K562 (cell line): ENCODE results near the gene HGS. TPM values are rescaled to one million over a fixed set of nuclear protein-coding genes. Genes with fewer than 3 reads are reported as not detected.

Source experiments
- CXXC5 ChIP-seq: fragments of 250-450 bp; sonication (Bioruptor Pico); IDR thresholded peaks from 2 replicates; pipeline ENCODE4 v1.8.0; 2022; ENCODE audit warnings: inconsistent platforms, mild to moderate bottlenecking, moderate library complexity
- DMBX1 ChIP-seq: fragments of 250-450 bp; sonication (Bioruptor Pico); IDR thresholded peaks from 2 replicates; pipeline ENCODE4 v1.8.0; 2022; ENCODE audit warnings: inconsistent platforms, mild to moderate bottlenecking, moderate library complexity, borderline replicate concordance
- E2F3 ChIP-seq: fragments of 250-450 bp; sonication (Bioruptor Pico); IDR thresholded peaks from 2 replicates; pipeline ENCODE4 v1.4.0; 2020; ENCODE audit warnings: mild to moderate bottlenecking
- E2F4 ChIP-seq: sonication (generic); formaldehyde crosslinking; IDR thresholded peaks from 2 replicates; pipeline ENCODE4 v1.8.0; 2022; ENCODE audit warnings: mild to moderate bottlenecking, low read depth, missing genetic modification reagents
- ELF2 ChIP-seq: fragments of 250-450 bp; sonication (Bioruptor Pico); IDR thresholded peaks from 2 replicates; pipeline ENCODE4 v1.5.0; 2021; ENCODE audit warnings: mild to moderate bottlenecking
- HSF4 ChIP-seq: fragments of 250-450 bp; sonication (Bioruptor Pico); IDR thresholded peaks from 2 replicates; pipeline ENCODE4 v2.1.2; 2022; ENCODE audit warnings: mild to moderate bottlenecking, moderate library complexity, borderline replicate concordance
- KAT2B ChIP-seq: IDR thresholded peaks from one replicate; pipeline ENCODE4 v1.6.1; 2012; ENCODE audit warnings: low read depth, mild to moderate bottlenecking, control low read depth, inconsistent platforms, low read length, moderate library complexity
- MAZ ChIP-seq, 2 experiments: fragments of 450-650 bp in 1 of 2; sonication (generic) in 1 of 2; formaldehyde crosslinking; IDR thresholded peaks in 1 of 2; conservative IDR thresholded peaks in 1 of 2; 2 replicates each; pipeline versions ENCODE4 v1.4.0 to v1.5.0; 2020; ENCODE audit warnings: mild to moderate bottlenecking in 1 of 2, missing genetic modification reagents in 1 of 2
- MCM3 ChIP-seq: fragments of 450-650 bp; IDR thresholded peaks from 2 replicates; pipeline ENCODE4 v1.6.1; 2016
- MED1 ChIP-seq: sonication (generic); formaldehyde crosslinking; IDR thresholded peaks from 2 replicates; pipeline ENCODE4 v1.8.1; 2023; ENCODE audit warnings: missing genetic modification reagents, borderline replicate concordance
- PRPF4 ChIP-seq: fragments of 200-400 bp; formaldehyde crosslinking; IDR thresholded peaks from one replicate; pipeline ENCODE4 v1.6.1; 2017; ENCODE audit warnings: low read length, low read depth, mild to moderate bottlenecking; ENCODE audit not compliant: insufficient read depth, poor library complexity, severe bottlenecking
- RCOR1 ChIP-seq, 2 experiments: IDR thresholded peaks; 2 replicates each; pipeline ENCODE4 v1.6.1; 2012; ENCODE audit warnings: low read depth in 2 of 2, low read length in 2 of 2, borderline replicate concordance in 1 of 2, improper control_type of control experiment in 1 of 2
- TRIM28 ChIP-seq: fragments of 450-650 bp; IDR thresholded peaks from 2 replicates; pipeline ENCODE4 v1.6.1; 2017
- U2AF1 ChIP-seq: fragments of 200-400 bp; formaldehyde crosslinking; optimal IDR thresholded peaks from 2 replicates; pipeline ENCODE3; 2017; ENCODE audit warnings: mild to moderate bottlenecking, low read depth, low read length, moderate library complexity
- ZBED1 ChIP-seq: IDR thresholded peaks from 2 replicates; pipeline ENCODE4 v1.6.1; 2014
- ZBTB9 ChIP-seq: fragments of 450-650 bp; formaldehyde crosslinking; IDR thresholded peaks from 2 replicates; pipeline ENCODE4 v1.4.0; 2020; ENCODE audit warnings: mild to moderate bottlenecking, moderate library complexity
- ZNF12 ChIP-seq: sonication (generic); formaldehyde crosslinking; IDR thresholded peaks from 2 replicates; pipeline ENCODE4 v1.4.0; 2020; ENCODE audit warnings: mild to moderate bottlenecking, missing genetic modification reagents
- ZNF324 ChIP-seq: fragments of 250-450 bp; sonication (Bioruptor Pico); IDR thresholded peaks from 2 replicates; pipeline ENCODE4 v1.4.0; 2020; ENCODE audit warnings: mild to moderate bottlenecking
- ZNF586 ChIP-seq: fragments of 450-650 bp; formaldehyde crosslinking; conservative IDR thresholded peaks from 2 replicates; pipeline ENCODE4 v1.4.0; 2020; ENCODE audit warnings: mild to moderate bottlenecking, moderate library complexity
- ZSCAN32 ChIP-seq: fragments of 450-650 bp; formaldehyde crosslinking; IDR thresholded peaks from 2 replicates; pipeline ENCODE4 v1.4.0; 2020; ENCODE audit warnings: mild to moderate bottlenecking, moderate library complexity
- polyA plus RNA-seq, 8 experiments: library from polyadenylated mRNA; depleted of rRNA in 4 of 8; stranded (reverse) in 5 of 8; unstranded in 3 of 8; fragments of >200 nt; fragmentation: Nextera tagmentation in 2 of 8; fragmentation: Illumina TruSeq in 1 of 8; extraction: Ambion mirVana in 2 of 8; extraction: Trizol in 1 of 8; gene quantifications; 2 replicates each; pipeline versions ENCODE4 v1.2.1 to v1.2.3, GENCODE V29; 2011 to 2014; ENCODE audit warnings: inconsistent platforms in 1 of 8, missing spikeins in 1 of 8
- total RNA-seq, 7 experiments: library from RNA; depleted of rRNA in 6 of 7; stranded (reverse); fragments of >200 nt in 6 of 7; fragmentation: Illumina TruSeq in 2 of 7; extraction: Trizol in 2 of 7; gene quantifications; 2 replicates each; pipeline versions ENCODE4 v1.2.1 to v1.2.3, GENCODE V29; 2011 to 2021; ENCODE audit warnings: low replicate concordance in 1 of 7
- TF ChIP-seq, protein P1 (sequence below), 2 experiments: fragments of 450-650 bp in 1 of 2; sonication (generic) in 1 of 2; formaldehyde crosslinking; conservative IDR thresholded peaks; 2 replicates each; pipeline versions ENCODE4 v1.4.0 to v1.8.1; 2020 to 2022; ENCODE audit warnings: mild to moderate bottlenecking in 1 of 2, missing genetic modification reagents in 1 of 2
- TF ChIP-seq, protein P2 (sequence below): sonication (generic); formaldehyde crosslinking; IDR thresholded peaks from 2 replicates; pipeline ENCODE4 v1.8.0; 2023; ENCODE audit warnings: mild to moderate bottlenecking, missing genetic modification reagents

Gene HGS
- total and polyA plus RNA-seq, 9 of the 15 experiments (the other 6 are each of a cell fraction or from before 2014, with no cell fraction given) = 3.9 to 176 (median 77.1) TPM

DNA sequence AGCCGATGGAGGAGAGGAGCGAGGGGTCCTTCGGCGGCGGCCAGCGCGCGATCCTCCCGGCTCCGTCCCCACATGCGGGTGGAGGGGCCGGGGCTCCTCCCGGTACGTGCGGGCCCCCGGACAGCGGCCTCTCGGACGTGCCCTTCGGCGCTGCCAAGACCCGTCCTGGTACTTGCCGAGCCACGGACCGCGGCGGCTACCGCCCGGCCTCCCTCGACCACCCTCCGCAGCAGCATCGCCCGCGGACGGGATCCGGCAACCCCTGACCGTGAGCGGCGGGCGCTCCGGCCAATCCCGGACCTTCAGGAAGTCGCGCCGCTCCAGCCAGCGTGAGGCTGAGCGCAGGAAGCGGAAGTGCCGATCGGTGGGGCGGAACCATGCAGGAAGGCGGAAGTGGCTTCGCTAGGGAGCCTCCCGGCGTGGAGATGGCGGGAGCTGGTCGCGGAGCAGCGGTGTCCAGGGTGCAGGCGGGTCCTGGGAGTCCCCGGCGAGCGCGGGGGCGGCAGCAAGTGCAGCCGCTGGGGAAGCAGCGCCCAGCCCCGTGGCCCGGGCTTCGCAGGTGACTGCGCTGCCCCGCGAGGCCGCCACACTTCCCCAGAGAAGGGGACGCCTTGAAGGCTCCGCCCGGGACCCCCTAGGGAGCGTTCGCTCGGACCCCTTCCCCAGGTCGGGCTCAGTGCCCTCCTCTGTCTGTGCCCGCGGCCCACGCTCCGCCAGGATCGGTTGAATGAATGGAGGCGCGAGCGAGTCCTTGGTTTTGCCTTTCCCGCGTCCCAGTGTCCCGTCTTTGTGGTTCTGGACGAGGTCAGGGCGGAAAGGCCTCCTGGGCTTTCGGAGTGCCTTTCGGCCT lies 17.2 kb upstream of the HGS start, which contains the start of the genes CCDC137 and OXLD1 (continued):
- TF ChIP-seq ZBTB9 (CRISPR knock-in tag) (no peak; the same call in none of the 2 replicates), U2AF1 (peak; percentile 72), TRIM28 (no peak), MCM3 (no peak), CXXC5 (CRISPR knock-in tag) (peak; percentile 71), ZNF324 (no peak), RCOR1 (IDR thresholded peaks at IDR 0.05; ENCODE audit: borderline replicate concordance in 1 of 2, low read depth in 2 of 2, low read length in 2 of 2) (no peak), MAZ (CRISPR knock-in tag; conservative IDR thresholded peaks at IDR 0.05 in 1 of 2, IDR thresholded peaks at IDR 0.05 in 1 of 2) (peak; percentile 56 to 73; a peak in 3 of 4 replicates), ELF2 (CRISPR knock-in tag) (peak; percentile 98), PRPF4 (peak; percentile 48), ZNF586 (CRISPR knock-in tag) (no peak), ZNF12 (CRISPR knock-in tag) (no peak), ZSCAN32 (CRISPR knock-in tag) (no peak), DMBX1 (CRISPR knock-in tag) (no peak), MED1 (CRISPR knock-in tag) (no peak), HSF4 (no peak), E2F4 (CRISPR knock-in tag) (no peak), KAT2B (no peak), ZBED1 (no peak), E2F3 (no peak)
- TF ChIP-seq, protein P1, sequence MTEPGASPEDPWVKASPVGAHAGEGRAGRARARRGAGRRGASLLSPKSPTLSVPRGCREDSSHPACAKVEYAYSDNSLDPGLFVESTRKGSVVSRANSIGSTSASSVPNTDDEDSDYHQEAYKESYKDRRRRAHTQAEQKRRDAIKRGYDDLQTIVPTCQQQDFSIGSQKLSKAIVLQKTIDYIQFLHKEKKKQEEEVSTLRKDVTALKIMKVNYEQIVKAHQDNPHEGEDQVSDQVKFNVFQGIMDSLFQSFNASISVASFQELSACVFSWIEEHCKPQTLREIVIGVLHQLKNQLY (CRISPR knock-in tag; conservative IDR thresholded peaks at IDR 0.05) = no peak
- TF ChIP-seq, protein P2, sequence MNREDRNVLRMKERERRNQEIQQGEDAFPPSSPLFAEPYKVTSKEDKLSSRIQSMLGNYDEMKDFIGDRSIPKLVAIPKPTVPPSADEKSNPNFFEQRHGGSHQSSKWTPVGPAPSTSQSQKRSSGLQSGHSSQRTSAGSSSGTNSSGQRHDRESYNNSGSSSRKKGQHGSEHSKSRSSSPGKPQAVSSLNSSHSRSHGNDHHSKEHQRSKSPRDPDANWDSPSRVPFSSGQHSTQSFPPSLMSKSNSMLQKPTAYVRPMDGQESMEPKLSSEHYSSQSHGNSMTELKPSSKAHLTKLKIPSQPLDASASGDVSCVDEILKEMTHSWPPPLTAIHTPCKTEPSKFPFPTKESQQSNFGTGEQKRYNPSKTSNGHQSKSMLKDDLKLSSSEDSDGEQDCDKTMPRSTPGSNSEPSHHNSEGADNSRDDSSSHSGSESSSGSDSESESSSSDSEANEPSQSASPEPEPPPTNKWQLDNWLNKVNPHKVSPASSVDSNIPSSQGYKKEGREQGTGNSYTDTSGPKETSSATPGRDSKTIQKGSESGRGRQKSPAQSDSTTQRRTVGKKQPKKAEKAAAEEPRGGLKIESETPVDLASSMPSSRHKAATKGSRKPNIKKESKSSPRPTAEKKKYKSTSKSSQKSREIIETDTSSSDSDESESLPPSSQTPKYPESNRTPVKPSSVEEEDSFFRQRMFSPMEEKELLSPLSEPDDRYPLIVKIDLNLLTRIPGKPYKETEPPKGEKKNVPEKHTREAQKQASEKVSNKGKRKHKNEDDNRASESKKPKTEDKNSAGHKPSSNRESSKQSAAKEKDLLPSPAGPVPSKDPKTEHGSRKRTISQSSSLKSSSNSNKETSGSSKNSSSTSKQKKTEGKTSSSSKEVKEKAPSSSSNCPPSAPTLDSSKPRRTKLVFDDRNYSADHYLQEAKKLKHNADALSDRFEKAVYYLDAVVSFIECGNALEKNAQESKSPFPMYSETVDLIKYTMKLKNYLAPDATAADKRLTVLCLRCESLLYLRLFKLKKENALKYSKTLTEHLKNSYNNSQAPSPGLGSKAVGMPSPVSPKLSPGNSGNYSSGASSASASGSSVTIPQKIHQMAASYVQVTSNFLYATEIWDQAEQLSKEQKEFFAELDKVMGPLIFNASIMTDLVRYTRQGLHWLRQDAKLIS (CRISPR knock-in tag) = no peak; the same call in 1 of the 2 replicates
